ENCODE data around the gene DBNDD2. TPM values are rescaled to one million over a fixed set of nuclear protein-coding genes. Genes with fewer than 3 reads are reported as not detected.

DBNDD2 gene
- total RNA-seq, 1 experiment from 2014 or later = 58.7 TPM

GRCh38 chr20:45377269-45377668 lies 30.8 kb upstream of the DBNDD2 start:
- DNase-seq (ENCODE audit: low spot score) (no peak), ATAC-seq (no peak)
- Mint-ChIP-seq H3K9me3 (no peaks in the 10 kb centered on the region), H3K36me3 (no peaks in the 10 kb centered on the region), H3K27me3 (ENCODE audit: low read depth) (peaks cover 6% of the 10 kb centered on the region), H3K27ac (no peak overlapping the region), H3K4me3 (no peak overlapping the region), H3K4me1 (peaks cover 15% of the 10 kb centered on the region)
- CTCF ChIA-PET = interaction anchor here (1.2 to 2.4 kb wide), 5 partner anchors 14 to 77 kb away, joined by 4 to 19 read pairs (median 5); partner anchors contain the start of gene SYS1
- TF ChIP-seq ATF3 (CRISPR knock-in tag; conservative IDR thresholded peaks at IDR 0.05) (no peak), SMAD4 (CRISPR knock-in tag; IDR thresholded peaks at IDR 0.05) (no peak), GRHL2 (CRISPR knock-in tag; IDR thresholded peaks at IDR 0.05; ENCODE audit: insufficient replicate concordance, severe bottlenecking) (no peak), SOX15 (CRISPR knock-in tag; IDR thresholded peaks at IDR 0.05) (no peak), ELF4 (CRISPR knock-in tag; IDR thresholded peaks at IDR 0.05; ENCODE audit: low read depth) (no peak)
- POLR2A ChIA-PET = interaction anchor here (1.4 kb wide), 1 partner anchor 29 kb away, joined by 5 read pairs; no protein-coding TSS in a partner anchor

GRCh38 chr20:45378191-45378590 lies 29.9 kb upstream of the DBNDD2 start, which contains the start of gene TP53TG5:
Gene TP53TG5 (minus strand): TSS chr20:45378325. CDS start chr20:45378236, 89 bp downstream.
- TF ChIP-seq ZNF281 (CRISPR knock-in tag; IDR thresholded peaks at IDR 0.05) (no peak), CREB1 (CRISPR knock-in tag; IDR thresholded peaks at IDR 0.05) (no peak), SOX15 (CRISPR knock-in tag; IDR thresholded peaks at IDR 0.05) (no peak), ZNF219 (CRISPR knock-in tag; IDR thresholded peaks at IDR 0.05; ENCODE audit: borderline replicate concordance) (no peak), PREB (CRISPR knock-in tag; IDR thresholded peaks at IDR 0.05; ENCODE audit: borderline replicate concordance) (no peak), USF2 (CRISPR knock-in tag; IDR thresholded peaks at IDR 0.05) (no peak), ZBTB43 (CRISPR knock-in tag; IDR thresholded peaks at IDR 0.05) (no peak), ZNF232 (CRISPR knock-in tag; IDR thresholded peaks at IDR 0.05) (no peak), KAT7 (CRISPR knock-in tag; IDR thresholded peaks at IDR 0.05; ENCODE audit: borderline replicate concordance) (no peak), SP1 (CRISPR knock-in tag; conservative IDR thresholded peaks at IDR 0.05) (no peak), EMX1 (CRISPR knock-in tag; IDR thresholded peaks at IDR 0.05) (no peak), SMAD3 (CRISPR knock-in tag; IDR thresholded peaks at IDR 0.05; ENCODE audit: borderline replicate concordance) (no peak), FOXK1 (CRISPR knock-in tag; IDR thresholded peaks at IDR 0.05) (no peak), ATF3 (CRISPR knock-in tag; conservative IDR thresholded peaks at IDR 0.05) (no peak), MAX (CRISPR knock-in tag; IDR thresholded peaks at IDR 0.05) (no peak), SMAD4 (CRISPR knock-in tag; IDR thresholded peaks at IDR 0.05) (no peak)
- Mint-ChIP-seq H3K27ac (no peak within 1 kb of the TSS), H3K9me3 (no peaks in the 10 kb centered on the region), H3K27me3 (ENCODE audit: low read depth) (peaks cover 3% of the 10 kb centered on the region; the same call in 1 of the 2 replicates), H3K4me1 (peaks cover 9% of the 10 kb centered on the region; the same call in 1 of the 2 replicates), H3K36me3 (no peaks in the 10 kb centered on the region), H3K4me3 (no peak within 1 kb of the TSS)
- ChIA-PET CTCF (interaction anchor here (0.9 to 2.8 kb wide), 3 partner anchors 15 to 66 kb away, joined by 3 to 14 read pairs (median 4); no protein-coding TSS in a partner anchor), POLR2A (no interaction called here)
- DNase-seq (ENCODE audit: low spot score) = no peak
- no peak for ATAC-seq
